Panc1 (cell line): ENCODE results near the gene TBCB.

ENCODE experiments used
- CTCF ChIP-seq: fragments of 450-650 bp; IDR thresholded peaks from 2 replicates; pipeline ENCODE4 v1.5.1; 2017; ENCODE audit warnings: mild to moderate bottlenecking
- REST ChIP-seq, 2 experiments: IDR thresholded peaks; 2 replicates each; pipeline ENCODE4 v1.6.1; 2011 to 2012; ENCODE audit warnings: low read depth in 2 of 2, control low read depth in 1 of 2, low read length in 1 of 2, mild to moderate bottlenecking in 1 of 2, moderate library complexity in 1 of 2; ENCODE audit not compliant: insufficient read depth in 1 of 2

- TF ChIP-seq CTCF (no peak), REST (IDR thresholded peaks at IDR 0.05; ENCODE audit: insufficient read depth in 1 of 2, low read depth in 2 of 2, low read length in 1 of 2) (no peak)
These were observed 16.0 kb upstream of the TBCB start for GRCh38 chr19:36099166-36099785.
